NCI-H345 (cell line): ENCODE data around the gene SSBP3.

Experiments used
- DNase-seq: peaks from one replicate; lab custom pipeline; 2025; lab: John Stamatoyannopoulos, UW

The SSBP3 gene

GRCh38 chr1:54305906-54306514 lies 100.2 kb downstream of the SSBP3 start:
- DNase-seq = no peak

DNA sequence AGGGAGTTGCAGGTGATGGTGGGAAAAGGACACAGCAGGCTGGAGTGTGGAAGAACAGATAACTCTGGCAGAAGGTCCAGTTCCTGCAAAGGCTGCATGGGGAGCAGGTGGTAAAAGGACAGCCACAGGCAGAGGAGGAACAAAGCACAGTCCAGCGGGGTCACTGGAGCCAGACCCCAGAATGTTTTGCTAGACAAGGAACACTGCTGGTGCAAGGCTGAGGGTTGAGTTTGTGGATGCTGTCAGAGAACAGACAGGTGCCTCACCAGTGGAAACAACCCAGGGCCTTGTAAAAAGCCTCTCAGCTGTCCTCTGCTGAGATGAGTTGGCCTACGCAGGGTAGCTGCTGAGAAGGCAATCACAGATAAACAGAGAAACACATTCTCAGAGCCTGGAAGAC lies 101.7 kb downstream of the SSBP3 start:
- peak; percentile 17 for DNase-seq

DNA sequence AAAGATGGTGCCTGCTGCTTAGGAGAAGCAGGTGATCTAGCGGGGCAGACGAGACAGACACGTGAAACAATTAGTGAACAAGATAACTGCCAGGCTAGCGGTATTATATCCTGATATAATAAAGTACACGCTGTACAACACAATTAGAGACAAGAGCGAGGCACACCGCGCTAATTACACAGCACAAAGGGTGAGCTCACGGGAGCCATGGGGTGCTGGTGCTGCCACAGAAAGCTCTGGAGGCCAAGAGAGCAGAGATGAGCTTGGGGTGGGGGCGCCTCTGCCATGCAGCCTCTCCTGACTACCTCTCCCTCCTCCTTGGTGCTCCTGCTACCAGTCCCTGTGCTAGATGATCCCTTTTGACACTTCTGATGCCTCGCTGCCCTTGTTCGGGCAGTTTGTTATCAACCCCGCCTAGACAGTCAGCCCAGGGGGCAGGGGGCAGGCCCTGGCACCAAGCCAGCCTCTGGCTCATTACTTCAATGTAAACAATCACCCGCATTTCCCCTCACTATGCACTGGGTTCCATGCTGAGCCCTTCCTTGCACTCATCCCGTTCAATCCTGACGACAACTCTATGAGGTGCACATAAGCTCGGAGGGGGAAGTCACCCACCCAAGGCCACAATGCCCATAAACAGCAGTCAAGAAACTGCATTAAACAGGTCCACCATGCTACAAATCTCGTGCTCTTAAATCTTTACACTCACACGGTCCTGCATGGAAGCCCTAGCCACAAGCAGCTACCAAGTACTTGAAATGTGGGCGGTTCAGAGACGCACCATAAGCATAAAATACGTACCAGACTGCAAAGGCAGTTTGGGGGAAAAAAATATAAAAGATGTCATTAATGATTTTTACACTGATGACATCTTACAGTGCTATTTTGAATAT lies 103.0 kb downstream of the SSBP3 start:
- DNase-seq = peak; percentile 93

- no peak for DNase-seq
These were observed 103.6 kb downstream of the SSBP3 start for GRCh38 chr1:54302549-54302948.

DNA sequence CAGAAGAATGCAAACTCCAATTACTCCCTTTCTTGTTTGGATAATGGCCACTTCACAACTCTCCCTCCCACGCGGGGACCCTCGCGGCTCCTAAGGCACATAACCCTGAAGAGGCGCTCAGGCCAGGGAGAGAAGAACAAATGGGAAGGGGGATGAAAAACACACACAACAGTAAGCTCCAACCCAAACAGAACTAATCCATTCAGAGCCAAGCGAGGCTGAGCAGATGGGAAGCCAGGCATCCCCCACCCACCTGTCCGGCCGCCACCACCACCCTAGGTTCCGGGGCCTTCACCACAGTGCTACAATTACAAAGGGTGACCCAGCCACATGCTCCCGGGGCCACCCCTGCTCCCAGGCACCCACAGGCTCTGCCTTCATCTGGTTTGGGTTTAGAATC lies 104.7 kb downstream of the SSBP3 start:
- DNase-seq = no peak

- no peak for DNase-seq
These were observed 105.8 kb downstream of the SSBP3 start for GRCh38 chr1:54300401-54300800.

GRCh38 chr1:54299037-54299436 lies 107.2 kb downstream of the SSBP3 start:
- no peak for DNase-seq

- DNase-seq = no peak
These were observed 107.7 kb downstream of the SSBP3 start for GRCh38 chr1:54298284-54299033.

DNA sequence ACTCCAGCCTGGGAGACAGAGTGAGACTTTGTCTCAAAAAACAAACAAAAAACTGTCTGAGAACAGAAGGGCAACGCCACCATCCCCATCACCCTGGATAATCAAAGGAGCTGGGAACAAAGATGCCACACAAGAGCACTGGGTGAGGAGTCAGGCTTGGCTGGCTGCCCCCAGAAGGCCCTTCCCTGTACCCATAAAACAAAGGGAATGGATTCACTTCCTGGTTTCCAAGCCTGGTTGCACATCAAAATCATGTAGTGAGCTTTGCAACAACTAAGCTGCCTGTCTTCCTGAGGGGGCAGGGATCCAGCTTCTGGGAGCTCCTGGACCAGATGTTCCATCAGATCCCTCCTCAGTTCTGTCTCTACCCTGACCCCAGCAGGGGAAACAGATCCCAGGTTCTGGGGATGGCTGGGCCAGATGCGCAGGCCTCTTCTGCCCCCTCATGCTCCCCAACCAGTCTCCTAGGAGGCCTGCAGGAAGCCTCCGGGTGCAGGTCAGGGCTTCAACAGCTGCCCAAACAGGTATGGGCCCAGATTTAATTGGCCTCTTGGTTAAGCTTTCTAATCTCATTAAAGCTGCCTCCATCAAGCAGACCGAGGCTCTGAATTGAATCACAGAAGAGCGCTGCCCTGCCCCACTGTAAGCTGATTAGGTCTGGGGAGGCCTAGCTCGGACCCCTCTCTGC lies 108.5 kb downstream of the SSBP3 start:
- no peak for DNase-seq

DNA sequence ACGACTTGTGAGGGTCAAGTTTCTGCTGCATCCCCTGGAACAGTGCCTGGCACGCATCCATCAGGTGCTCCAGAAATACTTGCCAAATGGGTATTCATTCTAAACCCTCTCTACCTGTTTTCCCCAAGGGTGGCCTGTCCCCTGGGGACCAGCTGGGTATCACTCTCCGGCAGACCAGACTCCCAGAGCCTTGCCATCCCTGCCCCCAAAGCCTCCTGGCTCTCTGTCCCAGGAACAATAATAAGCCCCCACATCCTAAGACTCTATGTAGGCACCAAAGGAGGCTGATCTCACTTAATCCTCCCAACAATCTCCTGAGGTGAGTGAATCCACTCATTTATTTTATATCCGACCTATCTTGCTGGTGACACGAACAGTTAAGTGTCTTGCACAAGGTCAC lies 109.5 kb downstream of the SSBP3 start:
- peak; percentile 19 for DNase-seq

GRCh38 chr1:54294887-54295286 lies 111.3 kb downstream of the SSBP3 start:
- no peak for DNase-seq

DNA sequence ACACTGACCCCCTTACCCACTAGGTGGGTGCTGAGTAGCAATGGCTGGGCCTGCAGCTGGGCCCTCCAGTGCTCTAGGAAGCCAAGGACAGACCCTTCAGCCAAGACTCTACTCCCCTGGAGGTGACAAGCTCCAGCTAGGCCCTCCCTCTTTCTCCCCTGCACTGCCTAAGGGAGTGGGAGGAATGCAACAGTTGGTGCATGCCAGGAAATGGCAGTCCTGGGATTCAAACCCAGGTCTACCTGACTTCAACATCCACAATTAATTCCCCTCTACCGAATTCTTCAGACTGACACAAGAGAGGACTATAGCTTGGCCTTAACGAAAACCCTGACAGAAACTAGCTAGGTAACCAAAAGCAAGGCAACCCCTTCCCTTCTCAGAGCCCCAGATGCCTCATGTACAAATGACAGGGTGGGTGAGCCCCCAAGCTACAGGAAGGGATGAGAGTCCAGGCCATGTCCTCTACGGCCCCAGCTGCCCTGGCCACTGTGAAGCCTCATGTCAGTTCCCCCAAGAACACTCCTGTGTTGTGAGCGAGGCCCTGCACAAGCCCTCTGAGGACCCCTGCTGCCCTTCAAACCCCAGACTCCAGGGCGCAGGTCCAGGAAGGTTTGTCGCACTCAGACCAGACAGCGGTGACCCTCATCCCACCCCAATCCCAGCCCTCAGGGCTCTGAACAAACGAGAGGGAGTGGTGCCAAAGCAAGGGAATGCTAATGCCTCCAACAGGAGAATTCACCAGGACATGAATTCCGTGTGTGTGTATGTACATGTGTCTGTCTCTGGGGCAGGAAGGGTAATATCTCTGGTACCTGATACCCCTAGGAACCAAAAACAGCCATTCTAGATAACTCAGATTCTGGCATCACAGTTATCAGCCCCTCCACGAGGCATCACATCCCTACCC lies 113.9 kb downstream of the SSBP3 start:
- DNase-seq = no peak

DNA sequence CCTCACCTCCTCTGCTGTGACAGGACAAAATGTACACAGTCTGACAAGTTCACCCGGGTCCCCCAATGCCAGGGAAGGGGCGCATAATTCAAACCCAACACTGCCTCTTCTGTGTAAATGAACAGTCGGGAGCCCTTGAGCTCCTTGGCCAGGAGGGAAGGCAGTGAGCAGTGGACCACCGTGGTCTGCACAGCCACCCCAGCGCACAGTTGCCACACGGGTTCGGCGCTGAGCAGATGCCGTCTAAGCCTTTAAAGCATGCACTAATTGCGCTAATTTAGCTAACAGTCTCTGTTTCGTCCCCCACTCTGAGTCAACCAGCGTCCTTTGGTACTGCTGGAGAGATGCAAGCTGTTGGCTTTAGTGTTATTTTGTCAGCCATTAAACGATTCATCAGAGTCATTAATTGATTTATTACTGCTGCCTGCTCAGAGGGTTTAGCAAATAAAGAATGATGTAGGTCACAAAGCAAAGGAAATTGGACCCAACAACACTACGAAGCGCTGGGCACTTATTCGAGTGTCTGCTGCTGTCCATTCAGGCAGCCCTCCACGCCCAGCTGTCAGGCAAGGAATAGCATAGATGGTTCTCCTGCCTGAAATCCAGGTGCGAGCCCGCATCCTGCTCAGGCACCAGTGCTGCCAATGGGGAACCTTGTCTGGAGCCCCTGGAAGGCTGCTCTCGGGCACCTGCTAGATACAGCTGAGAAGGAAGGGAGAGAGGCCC lies 114.8 kb downstream of the SSBP3 start:
- no peak for DNase-seq

GRCh38 chr1:54290506-54291184 lies 115.5 kb downstream of the SSBP3 start:
- no peak for DNase-seq

DNA sequence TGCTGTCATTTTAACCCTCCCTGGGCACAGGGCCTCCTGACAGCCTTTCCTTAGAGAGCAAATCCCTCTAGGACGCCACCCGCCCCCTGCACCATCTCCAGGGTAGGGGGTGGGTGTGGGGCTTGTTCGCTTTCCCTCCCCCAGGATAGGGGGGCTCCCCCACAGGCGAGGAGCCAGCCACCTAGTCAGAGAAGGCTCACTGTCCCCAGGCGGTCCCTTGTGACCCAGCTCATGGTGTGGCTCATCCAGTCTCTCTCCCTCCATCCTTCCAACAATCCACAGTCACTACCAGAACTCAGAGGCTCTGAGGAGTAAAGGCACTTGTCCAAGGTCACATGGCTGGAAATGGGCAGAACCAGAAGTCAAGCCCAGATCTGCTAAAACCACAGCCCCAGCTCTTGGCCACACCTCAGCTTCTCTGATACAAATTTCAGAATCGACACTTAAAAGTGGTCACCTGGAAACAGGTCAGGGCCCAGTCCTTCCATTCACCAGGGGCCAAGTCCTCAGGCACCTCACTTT lies 116.4 kb downstream of the SSBP3 start:
- DNase-seq = no peak

GRCh38 chr1:54287801-54288211 lies 118.4 kb downstream of the SSBP3 start:
- DNase-seq = no peak

GRCh38 chr1:54287176-54287650 lies 119.0 kb downstream of the SSBP3 start:
- DNase-seq = peak; percentile 69

DNA sequence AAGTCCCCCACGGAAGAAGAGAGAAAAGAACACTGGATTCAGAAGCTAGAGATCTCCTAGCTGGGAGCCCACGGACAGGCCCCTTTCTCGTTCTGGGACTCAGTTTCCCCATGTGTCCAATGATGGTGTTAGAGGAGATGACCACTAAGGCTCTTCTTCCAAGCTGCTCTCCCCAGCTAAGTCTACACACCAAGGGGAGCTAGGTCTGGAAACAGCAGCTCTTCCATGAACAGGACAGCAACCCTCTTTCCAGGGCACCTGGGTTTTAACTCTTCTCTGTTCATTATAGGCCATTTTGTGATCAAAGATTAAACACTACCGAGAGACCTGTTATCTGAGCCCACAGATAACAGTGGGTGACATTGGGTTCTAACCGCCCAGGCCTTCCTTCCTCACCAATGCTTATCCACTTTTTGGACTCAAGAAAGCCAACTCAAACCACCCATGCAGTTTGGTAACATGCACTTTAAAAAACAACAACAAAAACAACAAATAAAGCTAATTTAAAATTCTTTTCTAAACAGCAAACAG lies 120.3 kb downstream of the SSBP3 start:
- DNase-seq = no peak
